ENCODE measurements around the gene PWWP2B. TPM values are rescaled to one million over a fixed set of nuclear protein-coding genes. Genes with fewer than 3 reads are reported as not detected.

Gene PWWP2B
- total and polyA plus RNA-seq, 2 donors (not counting 3 experiments of a cell fraction or from before 2014, with no cell fraction given), result 4.6 to 11.8 TPM

- intact Hi-C loops (cut with micrococcal nuclease), result no loop called here
- Histone ChIP-seq H4K20me1 (replicated peaks; ENCODE audit: control insufficient read depth, extremely low read depth, insufficient read depth, low read length) (no peaks in the 10 kb centered on the region), H3K36me3 (ENCODE audit: control insufficient read depth in 2 of 2, extremely low read depth in 1 of 2, insufficient read depth in 2 of 2, low read length in 2 of 2) (no peaks in the 10 kb centered on the region), H3K27ac (ENCODE audit: insufficient read depth, low read depth, low read length) (no peak overlapping the region), H3K79me2 (ENCODE audit: control insufficient read depth, insufficient read depth, low read length) (peaks cover 12% of the 10 kb centered on the region), H3K9me1 (replicated peaks; ENCODE audit: control insufficient read depth, extremely low read depth, insufficient read depth, low read length) (no peaks in the 10 kb centered on the region), H3K27me3 (ENCODE audit: control insufficient read depth in 2 of 2, insufficient read depth in 2 of 2, low read length in 2 of 2) (no peaks in the 10 kb centered on the region), H3K4me1 (ENCODE audit: control insufficient read depth, extremely low read depth, insufficient read depth, low read length) (peaks cover 9% of the 10 kb centered on the region), H3K4me3 (replicated peaks in 1 of 3; ENCODE audit: insufficient read depth in 1 of 3, low read depth in 1 of 3, low read length in 3 of 3) (no peak overlapping the region), H2AFZ (ENCODE audit: low read depth, low read length) (no peak overlapping the region), H3K9me3 (replicated peaks; ENCODE audit: control insufficient read depth, insufficient read depth, low read length) (no peaks in the 10 kb centered on the region), H3K9ac (replicated peaks; ENCODE audit: extremely low read depth, insufficient read depth, low read length) (no peak overlapping the region), H3K4me2 (ENCODE audit: insufficient read depth, low read length) (no peak overlapping the region)
- DNase-seq (ENCODE audit: low read depth, low spot score) (no peak), FAIRE-seq (no peak)
- no TSS peak for BruUV-seq (replicated peaks)
- dilution Hi-C loops (cut with MboI; ENCODE audit: extremely low pct_ligation_motif_present, low sequenced_read_pairs), result no loop called here
- CTCF ChIA-PET, result no interaction called here
- POLR2A ChIA-PET, result no interaction called here
- TF ChIP-seq, protein P1, sequence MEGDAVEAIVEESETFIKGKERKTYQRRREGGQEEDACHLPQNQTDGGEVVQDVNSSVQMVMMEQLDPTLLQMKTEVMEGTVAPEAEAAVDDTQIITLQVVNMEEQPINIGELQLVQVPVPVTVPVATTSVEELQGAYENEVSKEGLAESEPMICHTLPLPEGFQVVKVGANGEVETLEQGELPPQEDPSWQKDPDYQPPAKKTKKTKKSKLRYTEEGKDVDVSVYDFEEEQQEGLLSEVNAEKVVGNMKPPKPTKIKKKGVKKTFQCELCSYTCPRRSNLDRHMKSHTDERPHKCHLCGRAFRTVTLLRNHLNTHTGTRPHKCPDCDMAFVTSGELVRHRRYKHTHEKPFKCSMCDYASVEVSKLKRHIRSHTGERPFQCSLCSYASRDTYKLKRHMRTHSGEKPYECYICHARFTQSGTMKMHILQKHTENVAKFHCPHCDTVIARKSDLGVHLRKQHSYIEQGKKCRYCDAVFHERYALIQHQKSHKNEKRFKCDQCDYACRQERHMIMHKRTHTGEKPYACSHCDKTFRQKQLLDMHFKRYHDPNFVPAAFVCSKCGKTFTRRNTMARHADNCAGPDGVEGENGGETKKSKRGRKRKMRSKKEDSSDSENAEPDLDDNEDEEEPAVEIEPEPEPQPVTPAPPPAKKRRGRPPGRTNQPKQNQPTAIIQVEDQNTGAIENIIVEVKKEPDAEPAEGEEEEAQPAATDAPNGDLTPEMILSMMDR (IDR thresholded peaks at IDR 0.05; ENCODE audit: extremely low read depth in 1 of 2, insufficient read depth in 1 of 2, low read depth in 1 of 2, low read length in 2 of 2), result no peak
- TF ChIP-seq EZH2 (IDR thresholded peaks at IDR 0.05; ENCODE audit: borderline replicate concordance, low read depth, low read length, severe bottlenecking) (no peak), POLR2AphosphoS5 (IDR thresholded peaks at IDR 0.05; ENCODE audit: insufficient read depth, low read depth, low read length) (no peak), MAX (IDR thresholded peaks at IDR 0.05; ENCODE audit: insufficient read depth, insufficient read length) (no peak), POLR2A (IDR thresholded peaks at IDR 0.05; ENCODE audit: low read depth, low read length) (no peak), MYC (IDR thresholded peaks at IDR 0.05; ENCODE audit: low read depth, low read length) (no peak), GATA2 (IDR thresholded peaks at IDR 0.05; ENCODE audit: insufficient read depth, insufficient read length, low read depth, low read length) (no peak), JUN (IDR thresholded peaks at IDR 0.05; ENCODE audit: borderline replicate concordance, insufficient read depth, insufficient read length, low read depth) (no peak), FOS (IDR thresholded peaks at IDR 0.05; ENCODE audit: borderline replicate concordance, insufficient read depth, low read length) (no peak)
Observed at GRCh38 chr10:132394201-132394811, 2.7 kb upstream of the PWWP2B start.
